Measurements from ENCODE around the gene TIMP1.

TIMP1 gene

DNA sequence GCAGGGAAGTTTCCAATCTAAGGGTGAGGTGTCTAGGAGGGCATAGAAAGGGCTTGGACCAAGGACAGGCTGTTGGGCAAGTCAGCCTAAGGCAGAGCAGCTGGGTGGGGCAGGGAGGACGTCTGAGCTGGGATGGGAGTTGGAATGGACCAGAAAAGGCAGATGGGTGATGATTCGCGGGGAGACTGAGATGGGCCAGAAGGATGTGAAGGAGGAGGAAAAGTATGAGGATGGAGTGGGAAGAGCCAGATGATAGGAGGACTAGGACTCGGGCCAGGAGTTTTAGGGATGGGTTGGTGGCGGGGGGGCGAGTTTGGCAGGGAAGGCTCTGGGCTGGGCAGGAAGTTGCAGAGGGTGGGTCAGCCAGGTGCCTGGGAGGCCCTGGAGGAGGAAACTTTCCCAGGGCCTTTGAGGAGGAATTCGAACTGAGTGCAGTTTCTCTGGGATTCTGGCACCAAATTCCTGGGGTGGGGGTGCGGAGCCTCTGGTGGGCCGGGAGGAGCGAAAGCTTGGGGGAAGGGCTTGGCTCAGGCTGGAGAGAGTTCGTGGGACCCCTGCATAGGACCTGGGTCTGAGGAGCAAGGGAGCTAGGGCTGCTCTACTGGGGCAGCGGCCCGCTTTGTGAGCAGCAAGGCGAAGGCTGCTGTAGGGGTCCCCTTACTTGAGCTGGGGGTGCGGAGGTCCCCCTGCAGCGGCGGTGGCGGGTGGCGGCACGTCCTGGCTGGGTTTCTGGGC, 8.7 kb upstream of the TIMP1 start:
- no peak for DNase-seq (ENCODE audit: low read depth)

DNA sequence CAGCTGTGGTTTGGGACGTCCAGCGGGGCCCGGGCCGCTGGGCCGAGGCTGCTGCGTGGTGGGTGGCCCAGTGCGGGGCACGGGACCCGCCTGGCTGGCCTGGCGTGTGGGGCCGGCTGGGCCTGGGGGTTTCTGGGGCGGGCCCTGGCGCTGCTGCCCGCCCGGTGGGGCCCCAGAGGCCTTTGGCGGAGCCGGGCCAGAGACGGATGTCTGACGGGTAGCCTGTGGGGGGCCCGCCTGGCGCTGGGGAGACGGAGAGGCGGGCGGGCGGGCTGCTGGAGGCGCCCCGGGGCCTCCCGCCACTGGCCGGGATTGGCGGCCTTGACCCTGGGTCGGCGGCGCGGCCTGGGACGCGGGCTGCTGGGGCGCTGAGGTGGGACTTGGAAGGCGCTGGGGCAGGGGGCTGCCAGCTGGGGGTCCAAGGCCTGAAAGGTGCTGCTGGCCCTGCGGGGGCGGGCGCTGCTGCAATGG, 8.1 kb upstream of the TIMP1 start:
- no peak for DNase-seq (ENCODE audit: low read depth)

DNA sequence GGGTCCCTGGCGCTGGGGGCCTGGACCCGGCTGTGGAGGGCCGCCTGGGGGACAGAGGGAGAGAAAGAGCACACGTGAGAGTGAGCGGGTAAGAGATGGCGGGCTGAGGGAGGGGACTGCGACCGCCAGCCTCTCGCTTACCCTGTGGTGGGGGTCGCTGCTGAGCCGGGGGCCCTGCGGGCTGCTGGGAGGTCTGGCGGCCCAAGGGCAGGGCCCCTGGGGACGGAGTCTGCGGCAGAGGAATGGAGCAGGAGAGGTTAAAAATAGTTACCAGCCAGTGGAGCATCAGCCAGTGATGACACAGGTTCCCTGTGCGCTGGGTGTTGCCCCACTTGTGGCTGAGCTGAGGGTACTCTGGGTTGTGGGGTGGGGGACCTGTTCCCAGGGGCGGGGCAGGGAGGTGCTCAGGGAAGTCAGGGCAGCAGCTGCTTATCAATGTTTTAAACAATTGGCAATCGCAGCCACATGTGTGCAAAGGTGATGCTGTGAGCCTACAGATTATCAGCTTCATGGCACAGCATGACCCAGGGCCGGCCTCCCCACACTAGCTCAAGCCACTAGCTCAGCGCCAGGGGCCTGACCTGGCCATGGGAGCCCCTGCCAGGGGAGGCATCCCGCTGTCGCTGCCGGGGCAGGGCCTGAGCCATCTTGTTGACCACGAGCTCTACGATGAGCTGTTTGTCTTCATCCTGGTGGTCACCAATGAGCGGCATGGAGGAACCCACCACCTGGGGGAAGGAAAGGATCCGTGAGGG, 7.5 kb upstream of the TIMP1 start:
- no peak for DNase-seq (ENCODE audit: low read depth)

DNA sequence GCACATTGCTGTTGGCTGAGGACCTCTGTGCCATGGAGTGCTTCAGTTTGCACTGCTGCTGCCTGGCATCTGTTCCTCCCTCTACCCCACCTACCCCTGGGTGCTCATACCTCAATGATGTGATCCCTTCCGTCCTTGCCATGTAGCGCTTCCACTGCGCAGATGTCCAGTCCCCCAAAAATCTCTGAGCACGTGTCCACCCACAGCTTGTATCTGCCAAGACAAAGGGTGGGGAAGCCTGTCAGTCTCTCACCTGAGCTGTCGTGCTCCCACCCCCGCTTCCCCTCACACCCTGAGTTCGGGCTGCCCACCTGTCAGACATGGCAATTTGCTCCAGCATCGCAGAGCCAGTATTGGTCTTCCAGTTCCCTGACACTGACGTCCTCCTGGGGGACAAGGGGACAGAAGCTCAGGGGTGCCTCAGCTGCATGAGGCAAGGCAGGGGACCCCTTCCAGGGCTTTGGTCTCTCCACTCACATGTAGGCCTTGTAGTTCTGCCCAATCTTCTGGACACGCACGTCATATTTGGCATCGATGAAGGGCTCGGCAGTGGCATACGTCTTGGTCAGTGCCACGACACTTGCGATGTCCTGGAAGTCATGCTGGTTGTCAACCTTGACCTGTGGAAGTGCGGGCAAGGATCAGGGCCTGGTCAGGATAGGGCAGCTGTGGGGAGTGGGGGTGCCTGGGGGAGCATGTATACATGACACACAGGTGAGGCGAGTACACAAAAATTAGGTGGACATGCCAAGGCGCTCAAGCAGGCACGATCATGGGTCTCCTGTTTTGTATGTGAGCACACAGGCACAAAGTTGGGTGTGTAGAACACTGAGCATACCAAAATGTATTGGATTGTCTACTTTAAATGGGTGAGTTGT, 6.0 kb upstream of the TIMP1 start:
- DNase-seq (ENCODE audit: low read depth) = no peak

DNA sequence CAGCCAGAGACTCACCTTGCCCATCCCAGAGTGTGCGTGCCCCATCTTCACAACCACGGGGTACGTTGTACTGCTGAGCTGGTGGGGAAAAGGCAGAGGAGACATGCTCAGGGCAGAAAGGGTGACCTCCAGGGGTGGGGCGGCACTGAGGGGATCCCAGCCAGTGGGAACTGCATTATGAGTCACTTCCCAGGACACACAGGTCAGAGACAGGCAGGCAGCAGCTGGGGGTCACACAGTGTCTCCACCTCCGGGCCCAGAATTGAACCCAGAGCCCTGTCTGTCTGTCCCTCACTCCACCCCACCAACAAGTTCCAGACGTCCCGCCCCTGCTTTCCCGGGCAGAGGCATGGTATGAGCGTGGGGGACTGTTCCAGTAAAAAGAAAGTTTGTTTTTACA, 4.8 kb upstream of the TIMP1 start:
- no peak for DNase-seq (ENCODE audit: low read depth)

DNA sequence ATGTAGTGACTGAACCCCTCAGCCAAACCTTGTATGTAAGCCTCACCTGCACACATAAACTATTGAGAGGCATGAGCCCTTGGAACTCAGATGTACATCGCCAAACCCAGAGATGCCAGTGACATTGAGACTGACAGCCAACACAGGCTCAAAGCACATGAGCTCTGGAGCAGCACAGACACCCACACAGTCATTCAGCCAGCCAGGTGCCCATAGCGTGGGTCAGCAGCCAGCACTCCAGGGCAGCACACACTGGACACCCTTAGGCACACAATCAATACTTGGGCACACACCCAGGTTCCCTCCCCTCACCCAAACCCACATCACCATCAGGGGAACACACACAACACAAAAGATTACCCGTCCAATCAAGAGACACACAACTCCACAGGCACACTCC, 4.3 kb upstream of the TIMP1 start:
- DNase-seq (ENCODE audit: low read depth) = no peak

DNA sequence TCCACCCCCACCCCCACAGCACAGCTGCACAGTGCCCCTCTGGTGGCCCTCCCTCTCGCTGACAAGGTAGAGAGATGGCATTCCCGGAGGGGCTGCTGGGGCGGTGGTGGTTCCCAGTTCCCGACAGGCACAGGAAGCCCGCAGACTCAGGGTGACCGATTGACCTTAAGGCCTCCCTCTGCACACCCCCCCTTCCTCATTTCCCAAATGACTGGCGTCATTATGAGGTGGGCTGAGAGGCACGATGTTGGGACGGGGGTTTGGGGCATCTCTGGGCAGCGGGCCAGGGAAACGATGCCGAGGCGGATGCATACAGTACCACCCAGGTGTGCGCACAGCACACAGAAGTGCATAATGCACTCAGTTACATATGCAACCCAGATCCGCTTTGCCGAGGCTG, 3.5 kb upstream of the TIMP1 start:
- DNase-seq (ENCODE audit: low read depth) = no peak

DNA sequence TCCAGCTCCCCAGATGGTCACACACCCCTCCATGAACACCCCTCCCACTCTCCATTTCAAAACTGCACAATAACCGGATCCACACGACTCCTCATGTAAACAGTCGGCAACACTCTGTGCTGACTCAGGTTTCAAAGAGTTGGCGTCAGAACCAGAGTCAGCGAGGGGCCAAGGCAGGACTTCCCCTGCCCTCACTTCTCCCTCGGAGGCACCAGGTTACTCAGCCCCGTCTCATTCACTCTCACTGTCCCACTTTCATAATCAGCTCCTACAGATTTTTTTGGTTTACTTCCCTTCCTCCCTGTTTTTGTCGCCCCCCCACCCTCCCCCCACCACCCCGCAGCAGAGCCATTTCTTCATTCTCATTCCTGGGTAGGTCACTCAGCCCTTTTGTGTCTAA, 2.7 kb upstream of the TIMP1 start:
- no peak for DNase-seq (ENCODE audit: low read depth)

DNA sequence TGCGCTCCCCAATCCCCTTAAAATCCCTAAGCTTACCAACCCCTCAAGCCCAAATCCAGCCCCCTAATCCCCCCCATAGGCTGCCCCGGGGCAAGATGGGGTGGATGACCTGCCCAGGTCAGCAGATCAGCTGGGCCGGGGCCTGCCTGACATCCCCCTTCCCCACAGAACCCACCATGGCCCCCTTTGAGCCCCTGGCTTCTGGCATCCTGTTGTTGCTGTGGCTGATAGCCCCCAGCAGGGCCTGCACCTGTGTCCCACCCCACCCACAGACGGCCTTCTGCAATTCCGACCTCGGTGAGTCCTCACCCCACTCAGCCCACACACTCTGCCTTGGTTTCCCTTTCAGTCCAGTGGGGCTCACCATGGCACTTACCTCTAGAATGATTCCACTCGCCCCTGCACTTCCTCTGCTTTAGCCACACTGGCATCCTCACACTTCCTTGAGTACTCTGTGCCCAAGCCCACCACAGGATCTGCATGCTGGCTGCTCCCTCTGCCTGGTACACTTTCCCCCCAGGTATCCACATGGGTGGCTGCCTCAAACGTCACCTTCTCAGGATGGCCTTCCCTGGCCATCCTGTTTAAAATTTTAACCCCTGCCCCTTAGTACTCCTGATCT, 1.1 kb downstream of the TIMP1 start:
- DNase-seq (ENCODE audit: low read depth) = no peak

DNA sequence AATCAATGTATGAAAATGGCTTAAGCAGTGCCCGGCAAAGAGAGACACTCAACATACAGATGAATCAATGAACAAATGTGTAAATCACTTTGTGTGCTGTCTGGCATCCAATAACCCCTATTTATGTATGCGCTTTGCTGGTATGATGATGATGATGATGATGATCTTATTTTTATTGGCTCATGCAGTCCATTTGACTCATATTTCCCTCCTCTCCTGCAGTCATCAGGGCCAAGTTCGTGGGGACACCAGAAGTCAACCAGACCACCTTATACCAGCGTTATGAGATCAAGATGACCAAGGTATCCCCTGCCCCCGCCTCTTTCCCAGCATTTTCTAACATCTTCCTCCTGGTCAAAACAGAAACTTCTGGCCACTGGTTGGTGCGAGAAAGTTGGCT, 2.5 kb downstream of the TIMP1 start:
- no peak for DNase-seq (ENCODE audit: low read depth)

DNA sequence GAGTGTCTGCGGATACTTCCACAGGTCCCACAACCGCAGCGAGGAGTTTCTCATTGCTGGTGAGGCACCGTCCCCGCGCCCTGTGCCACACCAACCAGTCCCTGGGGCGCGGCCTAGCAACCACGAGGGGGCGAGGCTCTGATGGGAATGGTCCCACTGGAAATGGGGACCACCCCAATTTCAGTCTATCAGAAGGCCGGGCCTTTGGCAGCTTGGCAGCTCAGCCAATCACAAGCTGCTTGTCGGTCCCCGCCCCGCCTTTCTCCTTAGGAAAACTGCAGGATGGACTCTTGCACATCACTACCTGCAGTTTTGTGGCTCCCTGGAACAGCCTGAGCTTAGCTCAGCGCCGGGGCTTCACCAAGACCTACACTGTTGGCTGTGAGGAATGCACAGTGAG, 3.0 kb downstream of the TIMP1 start:
- no peak for DNase-seq (ENCODE audit: low read depth)

DNA sequence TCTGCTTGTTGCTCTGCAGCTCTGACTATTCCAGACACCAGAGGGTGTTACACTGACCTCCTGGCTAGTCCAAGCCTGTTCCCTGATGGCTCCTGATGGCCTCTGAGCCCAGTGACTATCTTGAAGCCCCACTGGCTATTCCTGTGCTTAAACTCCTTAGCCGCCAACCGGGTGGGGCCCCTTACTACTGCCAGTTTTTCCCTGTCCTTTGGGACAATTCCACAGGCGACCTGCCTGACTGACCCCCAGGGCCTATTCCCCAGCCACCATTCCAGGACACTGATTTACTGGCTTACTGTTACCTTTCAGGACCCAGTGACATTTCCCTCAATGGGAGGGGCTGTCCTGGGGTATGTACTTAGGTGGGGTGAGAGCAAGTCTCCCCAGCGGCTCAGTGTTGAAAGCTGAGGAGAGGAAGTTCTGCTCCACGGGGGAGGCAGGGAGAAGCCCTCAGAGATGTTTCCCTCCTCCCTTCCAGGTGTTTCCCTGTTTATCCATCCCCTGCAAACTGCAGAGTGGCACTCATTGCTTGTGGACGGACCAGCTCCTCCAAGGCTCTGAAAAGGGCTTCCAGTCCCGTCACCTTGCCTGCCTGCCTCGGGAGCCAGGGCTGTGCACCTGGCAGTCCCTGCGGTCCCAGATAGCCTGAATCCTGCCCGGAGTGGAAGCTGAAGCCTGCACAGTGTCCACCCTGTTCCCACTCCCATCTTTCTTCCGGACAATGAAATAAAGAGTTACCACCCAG, 4.0 kb downstream of the TIMP1 start:
- DNase-seq (ENCODE audit: low read depth) = no peak

DNA sequence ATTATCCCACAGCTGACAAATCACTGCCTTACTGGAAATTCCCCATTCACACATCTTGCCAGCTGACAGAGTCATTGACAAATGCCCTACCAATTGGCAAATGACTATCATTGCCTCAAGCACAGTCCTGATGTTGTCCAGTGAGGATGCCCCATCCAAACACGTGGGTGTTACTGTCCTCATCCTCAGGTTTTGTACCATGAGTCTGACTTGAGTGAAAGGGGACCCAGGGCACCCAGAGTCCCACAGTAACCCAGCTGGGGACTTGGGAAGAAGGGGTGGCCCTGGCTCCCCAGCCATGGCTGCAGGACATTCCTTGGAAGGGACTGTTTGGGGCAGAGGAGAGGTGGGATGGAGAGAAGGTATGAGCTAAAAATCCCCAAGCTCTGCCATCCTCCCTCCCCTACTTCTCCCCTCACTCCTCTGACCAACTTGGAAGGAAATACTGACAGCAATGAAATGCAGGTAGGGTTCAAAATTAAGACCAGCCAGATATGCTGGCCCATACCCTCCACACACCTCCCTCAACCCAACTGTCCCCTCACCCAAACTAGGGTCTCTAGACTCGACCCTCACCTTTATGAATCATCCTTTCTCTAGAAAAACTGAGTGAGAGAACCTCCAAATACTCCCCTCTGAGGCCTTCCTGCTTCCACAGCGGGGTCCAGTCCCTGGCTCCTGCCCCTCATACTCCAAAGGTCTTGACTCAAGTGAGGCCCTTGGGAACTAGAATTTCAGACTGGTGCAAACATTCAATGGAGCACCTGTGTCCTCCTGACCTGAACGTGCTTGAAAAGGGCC, 5.1 kb downstream of the TIMP1 start:
- DNase-seq (ENCODE audit: low read depth) = no peak

DNA sequence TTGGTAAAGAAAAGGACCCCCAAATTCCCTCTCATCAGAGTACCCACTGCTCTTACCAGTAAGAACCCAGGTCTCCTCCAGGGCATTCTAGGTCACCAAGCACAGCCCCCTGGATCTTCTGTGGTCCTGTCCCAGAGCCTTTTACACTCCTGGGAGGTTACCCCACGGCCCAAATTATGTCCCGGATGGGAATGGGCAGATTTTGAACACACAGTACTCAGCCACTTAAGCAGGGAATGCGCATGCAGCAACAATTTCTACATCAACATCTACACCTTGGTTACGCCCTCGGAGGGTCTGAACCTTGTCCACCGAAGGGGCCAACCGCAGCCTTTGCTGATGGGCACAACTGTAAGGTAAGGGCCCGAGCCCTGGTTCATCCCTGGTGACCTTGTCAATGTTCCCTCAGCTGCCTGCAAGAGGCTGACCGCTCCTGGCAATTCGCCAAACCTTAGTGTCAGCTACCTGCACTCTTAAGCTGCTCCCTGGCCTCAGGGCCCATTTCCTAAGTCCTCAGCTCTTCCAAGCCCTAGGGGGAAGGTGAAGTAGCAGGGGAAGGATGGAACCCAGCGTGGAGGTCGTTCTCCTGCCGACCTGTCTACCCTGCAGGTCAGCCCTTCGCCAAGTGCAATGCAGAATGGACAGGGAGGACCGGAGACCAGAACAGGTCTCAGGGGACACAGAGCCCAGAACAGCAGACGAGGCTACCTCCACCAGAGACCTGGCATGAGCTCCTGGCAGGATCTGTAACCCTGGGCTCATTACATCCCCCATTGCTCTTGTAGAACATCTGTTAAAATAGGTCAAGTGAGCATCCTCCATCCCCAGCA, 5.9 kb downstream of the TIMP1 start:
- DNase-seq (ENCODE audit: low read depth) = no peak

DNA sequence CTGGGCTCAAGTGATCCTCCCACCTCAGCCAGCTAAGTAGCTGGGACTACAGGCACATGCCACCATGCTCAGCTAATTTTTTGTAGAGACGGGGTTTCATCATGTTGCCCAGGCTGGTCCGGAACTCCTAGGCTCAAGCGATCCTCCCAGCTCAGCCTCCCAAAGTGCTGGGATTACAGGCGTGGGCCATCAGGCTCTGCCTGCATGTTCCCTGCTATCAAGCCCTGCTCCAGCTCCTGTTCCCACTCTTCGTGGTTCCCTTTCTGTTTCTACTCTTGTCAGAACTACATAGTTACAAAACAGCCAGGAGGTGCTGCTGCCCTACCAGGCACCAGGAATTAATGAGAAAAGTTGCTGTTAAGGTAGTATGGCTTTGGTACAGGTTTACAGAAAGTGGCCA, 8.7 kb downstream of the TIMP1 start:
- no peak for DNase-seq (ENCODE audit: low read depth)

DNA sequence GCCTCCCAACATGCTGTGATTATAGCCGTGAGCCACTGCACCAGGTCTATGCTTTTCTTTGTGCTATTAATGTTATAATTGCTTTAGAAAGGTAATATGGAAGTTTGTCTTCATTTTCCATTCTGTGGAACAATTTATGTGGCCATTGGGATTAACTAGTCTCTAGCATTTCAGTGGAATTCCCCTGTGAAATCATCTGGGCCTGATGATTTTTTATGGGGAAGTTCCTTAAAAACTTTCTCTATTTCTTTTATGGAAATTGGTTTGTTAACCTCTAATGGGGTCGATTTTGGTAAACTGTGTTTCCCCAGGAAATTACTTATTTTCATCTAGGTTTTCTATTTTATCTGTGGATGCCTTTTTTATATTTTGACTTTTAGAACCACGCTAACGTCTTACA, 11.3 kb downstream of the TIMP1 start:
- no peak for DNase-seq (ENCODE audit: low read depth)

DNA sequence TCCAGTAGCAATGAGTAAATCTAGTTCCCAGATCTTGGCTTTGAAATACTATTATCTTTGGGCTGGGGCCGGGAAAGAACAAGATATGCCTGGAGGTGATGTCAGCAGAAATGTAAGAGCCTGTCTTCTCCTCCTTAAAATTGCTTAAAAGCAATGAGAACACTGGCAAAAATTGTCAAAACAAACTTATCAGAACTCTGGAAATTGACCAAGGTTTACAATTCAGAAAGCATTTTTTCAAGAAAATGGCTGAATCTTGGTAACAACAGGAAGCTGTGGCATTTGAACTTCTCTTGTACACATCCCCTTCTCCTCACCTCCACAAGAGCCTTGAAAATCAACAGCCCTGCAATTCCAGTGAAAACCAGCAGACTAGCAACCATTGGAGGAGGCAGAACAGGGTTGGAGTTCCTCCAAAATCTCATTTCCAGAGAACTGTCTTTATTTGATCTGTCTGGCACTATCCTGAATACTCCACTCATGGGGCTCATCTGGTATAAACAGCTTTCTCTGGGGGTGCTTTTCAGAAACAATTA, 13.5 kb downstream of the TIMP1 start:
- no peak for DNase-seq (ENCODE audit: low read depth)

DNA sequence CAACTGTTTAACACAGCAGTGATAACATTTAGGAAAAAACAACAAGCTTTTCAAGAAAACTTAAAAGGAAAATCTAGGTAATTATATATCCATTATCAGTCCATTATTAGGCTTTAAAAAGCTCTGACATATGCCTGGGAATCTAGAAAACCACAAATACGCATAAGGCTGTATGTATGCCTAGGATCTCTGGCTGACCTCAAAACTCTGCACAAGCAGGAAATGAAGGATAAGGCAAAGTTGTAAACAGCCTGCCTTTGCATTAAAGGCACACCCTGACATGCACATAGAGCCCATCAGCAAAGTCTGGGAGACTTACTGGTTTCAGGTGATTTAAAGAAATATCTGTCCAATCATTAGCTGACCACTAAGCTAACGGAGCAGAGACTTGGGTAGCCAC, 14.0 kb downstream of the TIMP1 start:
- no peak for DNase-seq (ENCODE audit: low read depth)

DNA sequence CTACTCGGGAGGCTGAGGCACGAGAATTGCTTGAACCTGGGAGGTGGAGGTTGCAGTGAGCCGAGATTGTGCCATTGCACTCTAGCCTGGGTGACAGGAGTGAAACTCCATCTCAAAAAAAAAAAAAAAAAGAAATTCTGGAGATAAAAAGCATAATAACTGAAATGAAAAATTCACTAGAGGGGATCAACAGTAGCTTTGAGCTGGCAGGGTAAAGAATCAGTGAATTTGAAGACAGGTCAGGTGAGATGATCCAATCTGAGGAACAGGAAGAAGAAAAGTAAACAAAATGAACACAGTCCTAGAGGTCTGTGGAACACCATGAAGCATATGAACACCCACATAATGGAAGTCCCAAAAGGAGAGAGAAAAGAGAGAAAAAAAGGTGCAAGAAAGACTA, 15.0 kb downstream of the TIMP1 start:
- DNase-seq (ENCODE audit: low read depth) = no peak

All from T follicular helper cell (primary cell).